ENCODE results near the gene HNRNPH2.

The HNRNPH2 gene

DNA sequence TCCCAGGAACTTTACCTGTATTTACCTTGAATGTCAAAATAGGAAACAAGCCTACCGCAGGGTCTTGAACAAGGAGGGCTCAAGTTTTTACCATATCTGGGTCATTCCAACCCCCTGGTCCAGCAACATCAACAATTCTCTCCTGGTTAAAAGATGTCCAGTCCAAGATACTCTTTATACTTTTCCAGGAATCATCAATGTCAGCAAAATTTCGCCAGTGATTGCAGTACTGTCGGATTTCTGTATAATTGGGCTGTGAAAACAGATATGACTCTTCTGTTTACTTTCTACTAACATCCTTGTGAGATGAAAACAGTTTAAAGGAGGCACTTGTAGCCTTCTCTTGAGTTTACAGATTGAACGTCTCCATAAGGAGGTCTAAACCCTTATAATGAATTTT is 9.3 kb upstream of the HNRNPH2 start:
- Histone ChIP-seq H3K27me3 (ENCODE audit: insufficient read depth, low read length) (no peaks in the 10 kb centered on the region), H3K27ac (ENCODE audit: low read depth, low read length, poor library complexity, severe bottlenecking) (no peak overlapping the region), H3K4me1 (ENCODE audit: insufficient read depth, low read length, severe bottlenecking) (peaks cover 4% of the 10 kb centered on the region), H3F3A (ENCODE audit: insufficient read depth, low read length) (no peaks in the 10 kb centered on the region), H2AFZ (ENCODE audit: low read length) (no peak overlapping the region), H3K9me2 (ENCODE audit: low read depth, low read length) (no peaks in the 10 kb centered on the region), H3K9me3 (ENCODE audit: low read length) (no peaks in the 10 kb centered on the region), H3K79me2 (ENCODE audit: insufficient read depth, low read length) (no peaks in the 10 kb centered on the region), H4K20me1 (ENCODE audit: insufficient read depth, low read length) (no peaks in the 10 kb centered on the region), H3K4me2 (ENCODE audit: low read length) (no peak overlapping the region), H3K4me3 (ENCODE audit: low read depth, low read length, poor library complexity, severe bottlenecking) (no peak overlapping the region), H3K36me3 (ENCODE audit: insufficient read depth, low read length) (peaks cover 40% of the 10 kb centered on the region), H3K9ac (ENCODE audit: low read length) (no peak overlapping the region)
- TF ChIP-seq, protein P1, sequence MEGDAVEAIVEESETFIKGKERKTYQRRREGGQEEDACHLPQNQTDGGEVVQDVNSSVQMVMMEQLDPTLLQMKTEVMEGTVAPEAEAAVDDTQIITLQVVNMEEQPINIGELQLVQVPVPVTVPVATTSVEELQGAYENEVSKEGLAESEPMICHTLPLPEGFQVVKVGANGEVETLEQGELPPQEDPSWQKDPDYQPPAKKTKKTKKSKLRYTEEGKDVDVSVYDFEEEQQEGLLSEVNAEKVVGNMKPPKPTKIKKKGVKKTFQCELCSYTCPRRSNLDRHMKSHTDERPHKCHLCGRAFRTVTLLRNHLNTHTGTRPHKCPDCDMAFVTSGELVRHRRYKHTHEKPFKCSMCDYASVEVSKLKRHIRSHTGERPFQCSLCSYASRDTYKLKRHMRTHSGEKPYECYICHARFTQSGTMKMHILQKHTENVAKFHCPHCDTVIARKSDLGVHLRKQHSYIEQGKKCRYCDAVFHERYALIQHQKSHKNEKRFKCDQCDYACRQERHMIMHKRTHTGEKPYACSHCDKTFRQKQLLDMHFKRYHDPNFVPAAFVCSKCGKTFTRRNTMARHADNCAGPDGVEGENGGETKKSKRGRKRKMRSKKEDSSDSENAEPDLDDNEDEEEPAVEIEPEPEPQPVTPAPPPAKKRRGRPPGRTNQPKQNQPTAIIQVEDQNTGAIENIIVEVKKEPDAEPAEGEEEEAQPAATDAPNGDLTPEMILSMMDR (IDR thresholded peaks at IDR 0.05; ENCODE audit: low read length) = no peak
- TF ChIP-seq EZH2 (IDR thresholded peaks at IDR 0.05; ENCODE audit: borderline replicate concordance, low read length) = no peak

DNA sequence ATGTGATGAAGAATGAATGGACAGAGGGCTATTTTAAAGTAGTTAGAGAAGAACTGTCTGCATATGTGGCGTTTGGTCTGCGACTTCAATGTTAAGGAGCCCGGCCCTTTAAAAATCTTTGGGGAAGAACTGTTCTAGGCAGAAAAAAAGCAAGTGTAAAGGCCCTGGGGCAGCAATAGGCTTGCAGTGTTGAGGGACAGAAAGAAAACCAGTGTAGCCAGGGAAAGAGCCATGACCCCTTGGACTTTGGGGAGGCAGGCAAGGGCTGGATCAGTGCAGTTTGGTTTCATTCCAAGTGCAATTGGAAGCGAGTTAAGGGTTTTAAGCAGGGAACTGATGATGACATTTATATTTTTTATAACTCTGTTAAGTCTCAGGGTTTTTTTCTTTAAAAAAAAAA is 8.2 kb upstream of the HNRNPH2 start:
- H3K9ac ChIP-seq (ENCODE audit: low read length) = no peak overlapping the region
- no peaks in the 10 kb centered on the region for H3K9me2 ChIP-seq (ENCODE audit: low read depth, low read length)

DNA sequence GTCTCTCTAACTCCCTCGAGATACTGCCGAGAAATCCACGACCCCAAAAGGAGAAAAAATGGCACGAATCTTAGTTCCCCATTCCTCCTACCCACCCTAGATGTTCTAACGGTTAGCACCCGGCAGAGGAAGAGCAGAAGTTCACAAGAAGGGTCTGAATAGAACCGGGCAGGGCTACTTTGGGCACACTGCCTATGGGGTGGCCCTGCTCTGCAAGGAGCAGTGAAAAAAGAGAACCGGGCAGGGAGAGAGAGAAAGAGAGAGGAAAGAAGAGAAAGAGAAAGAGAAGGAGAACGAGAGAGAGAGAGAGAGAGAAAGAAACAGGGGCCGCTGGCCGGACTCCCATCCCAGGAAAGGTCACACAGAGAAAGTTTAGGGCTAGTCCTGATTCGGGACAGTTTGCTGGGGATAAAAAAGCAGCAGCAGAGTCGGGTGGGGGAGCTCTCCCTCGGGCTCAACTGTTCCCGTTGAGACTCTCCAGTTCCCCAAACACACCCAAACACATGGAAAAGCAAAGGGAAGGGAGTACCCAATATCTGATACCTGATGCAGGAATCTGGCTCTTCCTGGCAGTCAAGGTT is 765 bp upstream of the HNRNPH2 start:
- Histone ChIP-seq H3K27me3 (ENCODE audit: insufficient read depth, low read length) (no peaks in the 10 kb centered on the region), H3K9me2 (ENCODE audit: low read depth, low read length) (no peaks in the 10 kb centered on the region), H3K9ac (ENCODE audit: low read length) (peak overlapping the region; percentile 97), H4K20me1 (ENCODE audit: insufficient read depth, low read length) (no peaks in the 10 kb centered on the region), H3K36me3 (ENCODE audit: insufficient read depth, low read length) (peaks cover 19% of the 10 kb centered on the region), H3K4me2 (ENCODE audit: low read length) (peak overlapping the region; percentile 91), H3K9me3 (ENCODE audit: low read length) (no peaks in the 10 kb centered on the region), H3K4me1 (ENCODE audit: insufficient read depth, low read length, severe bottlenecking) (peaks cover 26% of the 10 kb centered on the region), H3K79me2 (ENCODE audit: insufficient read depth, low read length) (peaks cover 44% of the 10 kb centered on the region), H3K27ac (ENCODE audit: low read depth, low read length, poor library complexity, severe bottlenecking) (peak overlapping the region; percentile 66), H2AFZ (ENCODE audit: low read length) (no peak overlapping the region), H3F3A (ENCODE audit: insufficient read depth, low read length) (no peaks in the 10 kb centered on the region), H3K4me3 (ENCODE audit: low read depth, low read length, poor library complexity, severe bottlenecking) (peak overlapping the region; percentile 99)
- TF ChIP-seq, protein P1 (IDR thresholded peaks at IDR 0.05; ENCODE audit: low read length) = no peak
- no peak for TF ChIP-seq EZH2 (IDR thresholded peaks at IDR 0.05; ENCODE audit: borderline replicate concordance, low read length)

More for the DNA sequence above, 8.2 kb upstream of the HNRNPH2 start:
- Histone ChIP-seq H3K4me3 (ENCODE audit: low read depth, low read length, poor library complexity, severe bottlenecking) (no peak overlapping the region), H3K4me1 (ENCODE audit: insufficient read depth, low read length, severe bottlenecking) (no peaks in the 10 kb centered on the region), H3K4me2 (ENCODE audit: low read length) (no peak overlapping the region), H3K79me2 (ENCODE audit: insufficient read depth, low read length) (no peaks in the 10 kb centered on the region), H3F3A (ENCODE audit: insufficient read depth, low read length) (no peaks in the 10 kb centered on the region), H2AFZ (ENCODE audit: low read length) (no peak overlapping the region), H3K9me3 (ENCODE audit: low read length) (no peaks in the 10 kb centered on the region), H3K36me3 (ENCODE audit: insufficient read depth, low read length) (peaks cover 36% of the 10 kb centered on the region), H4K20me1 (ENCODE audit: insufficient read depth, low read length) (no peaks in the 10 kb centered on the region), H3K27me3 (ENCODE audit: insufficient read depth, low read length) (no peaks in the 10 kb centered on the region), H3K27ac (ENCODE audit: low read depth, low read length, poor library complexity, severe bottlenecking) (no peak overlapping the region)
- TF ChIP-seq, protein P1 (IDR thresholded peaks at IDR 0.05; ENCODE audit: low read length) = no peak
- no peak for TF ChIP-seq EZH2 (IDR thresholded peaks at IDR 0.05; ENCODE audit: borderline replicate concordance, low read length)
